Articular chondrocyte of knee joint (primary cell): ENCODE measurements around the gene MRPL2. TPM values are rescaled to one million over a fixed set of nuclear protein-coding genes. Genes with fewer than 3 reads are reported as not detected.

Experiments used
- total RNA-seq: library from RNA; depleted of rRNA; stranded (reverse); fragments of >200 nt; gene quantifications from 2 replicates; pipeline ENCODE4 v1.2.3, GENCODE V29; 2012

Gene MRPL2
- 16.2 and 19.1 TPM in 2 replicates for total RNA-seq

GRCh38 chr6:43059168-43060033 lies at the start of gene MRPL2, which contains the start of gene KLC4:
TSS of gene MRPL2 (minus strand) at chr6:43059434. CDS start at chr6:43059381, 53 bp downstream.
TSS of gene KLC4 (plus strand) at chr6:43059631. CDS start at chr6:43061336, 1,705 bp downstream.

DNA sequence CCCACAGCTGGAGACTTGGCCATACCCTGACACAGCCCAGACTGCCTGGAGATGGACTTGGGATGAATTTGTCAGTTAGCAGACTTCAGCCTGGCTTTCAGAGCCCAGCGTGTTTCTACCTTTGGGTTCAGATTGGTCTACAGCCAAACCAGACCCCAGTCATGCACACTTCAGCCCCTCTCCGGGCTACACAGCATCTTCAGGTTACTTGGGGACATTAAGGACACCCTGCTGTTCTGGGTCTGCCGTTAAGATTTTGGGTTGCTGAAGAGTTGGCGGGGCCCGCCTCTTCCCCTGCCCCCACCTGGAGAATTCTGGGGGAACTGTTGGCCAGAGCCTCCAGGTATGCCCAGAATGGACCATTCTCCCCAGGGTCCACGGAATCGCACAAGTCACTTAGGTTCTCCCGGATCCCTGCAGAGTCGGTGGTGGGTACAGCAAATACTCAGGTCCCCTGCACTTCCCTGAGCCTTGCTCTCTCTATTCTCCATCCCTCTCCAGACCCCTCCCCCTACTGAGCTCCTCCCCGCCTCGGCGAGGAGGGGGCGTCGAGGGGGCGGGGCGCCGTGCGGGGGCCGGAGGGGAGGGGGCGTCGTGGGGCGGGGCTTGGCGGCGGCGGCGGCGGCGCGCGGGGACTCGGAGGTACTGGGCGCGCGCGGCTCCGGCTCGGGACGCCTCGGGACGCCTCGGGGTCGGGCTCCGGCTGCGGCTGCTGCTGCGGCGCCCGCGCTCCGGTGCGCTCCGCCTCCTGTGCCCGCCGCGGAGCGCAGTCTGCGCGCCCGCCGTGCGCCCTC lies 16.6 kb upstream of the MRPL2 start, which contains the start of gene PTK7:
TSS of gene PTK7 (plus strand) at position 645 of the 794 bp plus-strand sequence. CDS start 175 bp downstream, outside the sequence.

GRCh38 chr6:43053545-43054205 lies 5.6 kb downstream of the MRPL2 start, which contains the start of gene CUL7:
TSS of gene CUL7 (minus strand) at chr6:43053851. CDS start at chr6:43052788, 1,063 bp downstream.

GRCh38 chr6:43021270-43022047 lies 37.8 kb downstream of the MRPL2 start, which contains the start of gene RRP36:
TSS of gene RRP36 (plus strand) at chr6:43021623. CDS start at chr6:43021655, 32 bp downstream.

GRCh38 chr6:43013843-43014433 lies 45.3 kb downstream of the MRPL2 start, which contains the start of the genes KLHDC3 and MEA1:
TSS of gene KLHDC3 (plus strand) at chr6:43014249. CDS start at chr6:43017193, 2,944 bp downstream.
TSS of gene MEA1 (minus strand) at chr6:43013946. CDS start at chr6:43013813, 133 bp downstream.

Other genes starting within 250 kb of the MRPL2 start
- gene RPL7L1, start 179.8 kb downstream of the MRPL2 start, total RNA-seq, result 120 and 123 TPM in 2 replicates
- gene PTCRA, start 143.4 kb downstream of the MRPL2 start, total RNA-seq, result not detected in 2 replicates
- 23.7 and 27.3 TPM in 2 replicates for gene CNPY3, start 130.0 kb downstream of the MRPL2 start, total RNA-seq
- gene GNMT, start 98.7 kb downstream of the MRPL2 start, total RNA-seq, result 0.11 TPM in 1 of 2 replicates, not detected in the other
- gene PEX6, start 80.3 kb downstream of the MRPL2 start, total RNA-seq, result 21.4 and 34.2 TPM in 2 replicates
- gene PPP2R5D, start 74.9 kb downstream of the MRPL2 start, total RNA-seq, result 40.2 and 42.3 TPM in 2 replicates
- 48.7 and 58.7 TPM in 2 replicates for gene MEA1, start 45.5 kb downstream of the MRPL2 start, total RNA-seq
- gene KLHDC3, start 45.2 kb downstream of the MRPL2 start, total RNA-seq, result 58.9 and 59.6 TPM in 2 replicates
- 80.0 and 84.3 TPM in 2 replicates for gene RRP36, start 37.8 kb downstream of the MRPL2 start, total RNA-seq
- gene CUL7, start 5.6 kb downstream of the MRPL2 start, total RNA-seq, result 35.0 and 44.1 TPM in 2 replicates
- 11.2 and 14.3 TPM in 2 replicates for gene KLC4, start 197 bp upstream of the MRPL2 start, total RNA-seq
- gene PTK7, start 16.9 kb upstream of the MRPL2 start, total RNA-seq, result 28.3 and 51.5 TPM in 2 replicates
- gene SRF, start 111.8 kb upstream of the MRPL2 start, total RNA-seq, result 11.9 and 14.3 TPM in 2 replicates
- gene CUL9, start 122.8 kb upstream of the MRPL2 start, total RNA-seq, result 23.8 and 28.0 TPM in 2 replicates
- gene DNPH1, start 170.0 kb upstream of the MRPL2 start, total RNA-seq, result 37.6 and 40.1 TPM in 2 replicates
- gene TTBK1, start 184.0 kb upstream of the MRPL2 start, total RNA-seq, result under 0.01 TPM in 2 replicates
- not detected in 2 replicates for gene SLC22A7, start 238.8 kb upstream of the MRPL2 start, total RNA-seq
- gene CRIP3, start 249.4 kb upstream of the MRPL2 start, total RNA-seq, result 0.32 TPM in 1 of 2 replicates, not detected in the other